Measurements from ENCODE around the gene POT1. TPM values are rescaled to one million over a fixed set of nuclear protein-coding genes. Genes with fewer than 3 reads are reported as not detected.

The POT1 gene
- total RNA-seq, 3 donors from 2014 or later = 12.1 to 13.9 (median 13.7) TPM

DNA sequence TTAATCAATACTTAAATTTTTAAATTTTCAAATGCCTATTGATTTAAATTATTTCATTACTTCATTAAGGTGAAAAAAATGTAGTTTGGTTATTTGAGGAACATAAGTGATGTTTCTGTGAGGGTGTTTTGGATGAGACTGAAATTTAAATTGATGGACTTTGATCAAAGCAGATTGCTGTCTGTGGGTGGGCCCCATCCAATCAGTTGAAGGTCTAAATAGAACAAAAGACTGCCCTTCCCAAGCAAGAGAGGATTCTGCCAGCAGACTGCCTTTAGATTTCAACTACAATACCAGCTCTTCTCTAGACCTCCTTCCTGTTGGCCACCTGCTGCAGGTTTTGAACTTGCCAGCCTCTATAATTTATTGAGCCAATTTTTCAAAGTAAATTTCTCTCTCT is 149.6 kb downstream of the POT1 start:
- intact Hi-C loops (cut with DNase I, micrococcal nuclease) = loop anchor here in 1 of 2 donors (10.0 kb wide), 1 partner anchor 625 kb away; no protein-coding TSS in a partner anchor
- no peaks in the 10 kb centered on the region for H3K36me3 ChIP-seq (ENCODE audit: low read depth)
- no peaks in the 10 kb centered on the region for H3K9me3 ChIP-seq

DNA sequence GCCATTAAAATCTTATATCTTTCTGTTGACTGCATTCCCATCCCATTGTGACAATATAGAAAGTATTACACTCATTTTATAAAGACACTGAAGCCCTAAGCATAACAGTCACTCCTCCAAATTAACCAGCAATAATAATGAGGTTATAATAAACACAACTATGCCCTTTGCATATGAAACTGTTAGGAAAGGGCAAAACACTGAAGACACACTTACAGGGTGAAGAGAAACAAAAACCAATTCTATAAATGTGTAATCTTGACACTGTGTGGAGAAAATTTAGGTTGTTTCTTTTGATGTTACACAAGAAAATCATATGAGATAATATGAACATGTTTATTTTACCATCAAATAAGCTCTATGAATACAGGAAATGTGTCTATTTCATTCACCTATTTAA is 150.0 kb downstream of the POT1 start:
- TF ChIP-seq, protein P1, sequence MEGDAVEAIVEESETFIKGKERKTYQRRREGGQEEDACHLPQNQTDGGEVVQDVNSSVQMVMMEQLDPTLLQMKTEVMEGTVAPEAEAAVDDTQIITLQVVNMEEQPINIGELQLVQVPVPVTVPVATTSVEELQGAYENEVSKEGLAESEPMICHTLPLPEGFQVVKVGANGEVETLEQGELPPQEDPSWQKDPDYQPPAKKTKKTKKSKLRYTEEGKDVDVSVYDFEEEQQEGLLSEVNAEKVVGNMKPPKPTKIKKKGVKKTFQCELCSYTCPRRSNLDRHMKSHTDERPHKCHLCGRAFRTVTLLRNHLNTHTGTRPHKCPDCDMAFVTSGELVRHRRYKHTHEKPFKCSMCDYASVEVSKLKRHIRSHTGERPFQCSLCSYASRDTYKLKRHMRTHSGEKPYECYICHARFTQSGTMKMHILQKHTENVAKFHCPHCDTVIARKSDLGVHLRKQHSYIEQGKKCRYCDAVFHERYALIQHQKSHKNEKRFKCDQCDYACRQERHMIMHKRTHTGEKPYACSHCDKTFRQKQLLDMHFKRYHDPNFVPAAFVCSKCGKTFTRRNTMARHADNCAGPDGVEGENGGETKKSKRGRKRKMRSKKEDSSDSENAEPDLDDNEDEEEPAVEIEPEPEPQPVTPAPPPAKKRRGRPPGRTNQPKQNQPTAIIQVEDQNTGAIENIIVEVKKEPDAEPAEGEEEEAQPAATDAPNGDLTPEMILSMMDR (IDR thresholded peaks at IDR 0.05) = no peak
- Histone ChIP-seq H3K4me1 (ENCODE audit: low read depth) (no peaks in the 10 kb centered on the region), H3K4me3 (no peak overlapping the region), H3K36me3 (ENCODE audit: low read depth) (no peaks in the 10 kb centered on the region), H3K9me3 (no peaks in the 10 kb centered on the region)
- ATAC-seq (no peak), DNase-seq (no peak)
- intact Hi-C loops (cut with DNase I, micrococcal nuclease) = loop anchor here in 1 of 2 donors (10.0 kb wide), 1 partner anchor 625 kb away; no protein-coding TSS in a partner anchor

More for the DNA sequence above, 149.6 kb downstream of the POT1 start:
- DNase-seq (no peak), ATAC-seq (no peak)
- TF ChIP-seq, protein P1 (IDR thresholded peaks at IDR 0.05) = no peak
- no peaks in the 10 kb centered on the region for H3K4me1 ChIP-seq (ENCODE audit: low read depth)
- H3K4me3 ChIP-seq = no peak overlapping the region

GRCh38 chr7:124779194-124779593 is 150.4 kb downstream of the POT1 start:
- TF ChIP-seq, protein P1 (IDR thresholded peaks at IDR 0.05) = no peak
- ATAC-seq (no peak), DNase-seq (no peak)
- no peaks in the 10 kb centered on the region for H3K9me3 ChIP-seq
- no peak overlapping the region for H3K4me3 ChIP-seq
- H3K4me1 ChIP-seq (ENCODE audit: low read depth) = no peaks in the 10 kb centered on the region
- no peaks in the 10 kb centered on the region for H3K36me3 ChIP-seq (ENCODE audit: low read depth)
- intact Hi-C loops (cut with DNase I, micrococcal nuclease) = no loop called here

DNA sequence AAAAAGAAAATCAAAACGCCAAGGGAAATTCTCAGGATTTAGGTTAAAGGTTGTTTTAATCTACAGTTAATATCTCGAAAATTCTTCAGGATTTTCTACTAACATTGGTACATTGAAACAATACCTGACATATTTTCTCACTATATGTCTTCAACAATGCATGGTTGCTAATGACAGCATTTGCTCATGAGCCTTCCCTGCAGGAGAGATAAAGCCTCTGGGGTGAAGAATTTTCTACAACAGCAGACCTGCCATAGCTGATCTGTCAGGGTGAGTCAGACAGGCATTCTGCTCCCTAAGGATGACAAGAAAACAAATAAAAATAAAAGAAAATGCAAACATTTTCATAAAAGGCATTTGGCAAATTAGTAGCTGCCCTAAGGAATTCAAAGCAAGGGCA is 152.4 kb downstream of the POT1 start:
- no peaks in the 10 kb centered on the region for H3K4me1 ChIP-seq (ENCODE audit: low read depth)
- no peak overlapping the region for H3K4me3 ChIP-seq
- no peaks in the 10 kb centered on the region for H3K9me3 ChIP-seq
- TF ChIP-seq, protein P1 (IDR thresholded peaks at IDR 0.05) = no peak
- no peaks in the 10 kb centered on the region for H3K36me3 ChIP-seq (ENCODE audit: low read depth)
- DNase-seq = no peak
- ATAC-seq = no peak
- intact Hi-C loops (cut with DNase I, micrococcal nuclease) = no loop called here

- DNase-seq (no peak), ATAC-seq (no peak)
- Histone ChIP-seq H3K9me3 (no peaks in the 10 kb centered on the region), H3K36me3 (ENCODE audit: low read depth) (no peaks in the 10 kb centered on the region), H3K4me1 (ENCODE audit: low read depth) (no peaks in the 10 kb centered on the region), H3K4me3 (no peak overlapping the region)
- TF ChIP-seq, protein P1 (IDR thresholded peaks at IDR 0.05) = no peak
- intact Hi-C loops (cut with DNase I, micrococcal nuclease) = no loop called here
These were observed 153.5 kb downstream of the POT1 start for GRCh38 chr7:124776153-124776552.

- H3K36me3 ChIP-seq (ENCODE audit: low read depth) = no peaks in the 10 kb centered on the region
- no peaks in the 10 kb centered on the region for H3K4me1 ChIP-seq (ENCODE audit: low read depth)
- no peaks in the 10 kb centered on the region for H3K9me3 ChIP-seq
- ATAC-seq (no peak), DNase-seq (no peak)
- TF ChIP-seq, protein P1 (IDR thresholded peaks at IDR 0.05) = no peak
- intact Hi-C loops (cut with DNase I, micrococcal nuclease) = no loop called here
- H3K4me3 ChIP-seq = no peak overlapping the region
These were observed 154.2 kb downstream of the POT1 start for GRCh38 chr7:124775422-124775821.

Measured in mucosa of descending colon (tissue), 3 donors.